Endometrium (tissue), 2 donors: ENCODE measurements around the gene LIMS3.
"Not testable (repeated sequence)": the region's sequence is repeated elsewhere in the genome, so short reads cannot be mapped to it uniquely, and the experiment has no call there.

Experiments
- FAIRE-seq: peaks from 2 replicates; lab custom pipeline; 2012; peaks lifted over from hg19 to GRCh38; lab: Jason Lieb, UNC
- donor health status: control.
- donor health status: control.

The LIMS3 gene

GRCh38 chr2:109924481-109924880 is 26.0 kb downstream of the LIMS3 start:
- FAIRE-seq = not testable (repeated sequence)

GRCh38 chr2:109927803-109928202 is 29.3 kb downstream of the LIMS3 start:
- not testable (repeated sequence) for FAIRE-seq

- not testable (repeated sequence) for FAIRE-seq
Measured at GRCh38 chr2:109929222-109929621, 30.7 kb downstream of the LIMS3 start.

GRCh38 chr2:109936534-109936933 is 38.0 kb downstream of the LIMS3 start:
- not testable (repeated sequence) for FAIRE-seq

GRCh38 chr2:109945362-109945761 is 46.9 kb downstream of the LIMS3 start:
- FAIRE-seq = not testable (repeated sequence)

- FAIRE-seq = not testable (repeated sequence)
Measured at GRCh38 chr2:109947262-109947958, 48.9 kb downstream of the LIMS3 start.

- not testable (repeated sequence) for FAIRE-seq
Measured at GRCh38 chr2:109947959-109948520, 49.6 kb downstream of the LIMS3 start.

- FAIRE-seq = peak; percentile 35
Measured at GRCh38 chr2:109950146-109950843, 51.8 kb downstream of the LIMS3 start.

GRCh38 chr2:109963942-109964341 is 65.5 kb downstream of the LIMS3 start:
- not testable (repeated sequence) for FAIRE-seq

- FAIRE-seq = not testable (repeated sequence)
Measured at GRCh38 chr2:109965482-109965881, 67.0 kb downstream of the LIMS3 start.

- FAIRE-seq = not testable (repeated sequence)
Measured at GRCh38 chr2:109966107-109966736, 67.7 kb downstream of the LIMS3 start.

- not testable (repeated sequence) for FAIRE-seq
Measured at GRCh38 chr2:109966858-109967257, 68.4 kb downstream of the LIMS3 start.

- FAIRE-seq = not testable (repeated sequence)
Measured at GRCh38 chr2:109969864-109970263, 71.4 kb downstream of the LIMS3 start.

- not testable (repeated sequence) for FAIRE-seq
Measured at GRCh38 chr2:109971710-109972109, 73.2 kb downstream of the LIMS3 start.
